ENCODE results near the gene ABR.
"Not testable (repeated sequence)": the region's sequence is repeated elsewhere in the genome, so short reads cannot be mapped to it uniquely, and the experiment has no call there.

The ABR gene

DNA sequence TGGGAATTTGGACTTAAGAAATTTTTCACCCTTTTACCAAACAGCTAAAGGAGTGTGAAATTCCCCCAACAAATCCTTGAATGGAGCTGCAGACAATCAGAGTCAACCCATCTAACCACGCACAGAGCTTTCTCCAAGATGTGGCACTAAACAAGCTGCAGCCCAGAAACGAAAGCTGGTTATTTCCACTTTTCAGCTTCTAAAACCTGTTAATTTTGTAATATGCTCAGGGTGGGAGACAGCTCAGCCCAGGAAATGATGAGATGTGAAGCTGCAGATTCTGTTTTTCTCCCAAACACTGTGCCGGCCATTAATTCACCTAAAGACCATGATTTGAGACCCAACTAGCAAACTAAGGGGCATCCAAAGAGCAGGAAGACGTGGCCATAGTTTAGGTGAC is 33.2 kb upstream of the ABR start:
- ATAC-seq (ENCODE audit: low read depth) (no peak), DNase-seq (ENCODE audit: low spot score in 2 of 2) (no peak)
- Mint-ChIP-seq H3K27ac (no peak overlapping the region), H3K4me3 (no peak overlapping the region), H3K27me3 (no peaks in the 10 kb centered on the region), H3K9me3 (no peaks in the 10 kb centered on the region), H3K4me1 (peaks cover 28% of the 10 kb centered on the region), H3K36me3 (no peaks in the 10 kb centered on the region)

- peaks cover 19% of the 10 kb centered on the region for H3K4me1 Mint-ChIP-seq
- no peaks in the 10 kb centered on the region for H3K36me3 Mint-ChIP-seq
- no peak overlapping the region for H3K4me3 Mint-ChIP-seq
- no peaks in the 10 kb centered on the region for H3K9me3 Mint-ChIP-seq
- ATAC-seq (ENCODE audit: low read depth) (no peak), DNase-seq (ENCODE audit: low spot score in 2 of 2) (no peak)
- no peak overlapping the region for H3K27ac Mint-ChIP-seq
- H3K27me3 Mint-ChIP-seq = no peaks in the 10 kb centered on the region
Measured at GRCh38 chr17:1211287-1211686, 31.5 kb upstream of the ABR start.

- Mint-ChIP-seq H3K27me3 (no peaks in the 10 kb centered on the region), H3K36me3 (no peaks in the 10 kb centered on the region), H3K4me3 (no peak overlapping the region), H3K9me3 (no peaks in the 10 kb centered on the region), H3K27ac (no peak overlapping the region), H3K4me1 (peaks cover 16% of the 10 kb centered on the region)
- ATAC-seq (ENCODE audit: low read depth) (no peak), DNase-seq (ENCODE audit: low spot score in 2 of 2) (no peak)
Measured at GRCh38 chr17:1208966-1209365, 29.2 kb upstream of the ABR start.

DNA sequence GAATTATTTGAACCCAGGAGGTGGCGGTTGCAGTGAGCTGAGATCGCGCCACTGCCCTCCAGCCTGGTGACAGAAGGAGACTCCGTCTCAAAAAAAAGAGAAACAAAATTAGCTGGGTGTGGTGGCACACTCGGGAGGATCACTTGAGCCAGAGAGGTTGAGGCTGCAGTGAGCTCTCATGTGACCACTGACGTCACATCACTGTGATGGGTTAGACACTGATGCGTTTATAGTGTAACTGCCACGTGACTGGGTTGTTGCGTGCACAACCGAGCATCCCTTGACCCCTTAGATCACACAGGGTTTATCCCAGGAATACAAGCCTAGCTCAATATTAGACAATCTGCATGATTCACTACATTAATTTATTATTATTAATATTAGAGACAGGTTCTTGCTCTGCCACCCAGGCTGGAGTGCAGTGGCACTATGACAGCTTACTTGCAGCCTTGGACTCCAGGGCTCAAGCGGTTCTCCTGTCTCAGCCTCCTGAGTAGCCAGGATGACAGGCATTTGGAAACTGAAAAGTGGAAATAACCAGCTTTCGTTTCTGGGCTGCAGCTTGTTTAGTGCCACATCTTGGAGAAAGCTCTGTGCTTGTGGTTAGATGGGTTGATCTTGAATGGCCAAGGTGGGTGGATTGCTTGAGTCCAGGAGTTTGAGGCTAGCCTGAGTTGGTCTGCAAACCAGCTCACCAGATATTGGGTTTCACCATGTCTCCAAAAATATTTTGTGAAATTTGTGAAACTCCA is 26.4 kb upstream of the ABR start:
- H3K9me3 Mint-ChIP-seq = no peaks in the 10 kb centered on the region
- no peaks in the 10 kb centered on the region for H3K27me3 Mint-ChIP-seq
- DNase-seq (ENCODE audit: low spot score in 2 of 2) (no peak), ATAC-seq (ENCODE audit: low read depth) (no peak)
- no peak overlapping the region for H3K4me3 Mint-ChIP-seq
- no peaks in the 10 kb centered on the region for H3K36me3 Mint-ChIP-seq
- H3K4me1 Mint-ChIP-seq = peaks cover 14% of the 10 kb centered on the region
- H3K27ac Mint-ChIP-seq = no peak overlapping the region

DNA sequence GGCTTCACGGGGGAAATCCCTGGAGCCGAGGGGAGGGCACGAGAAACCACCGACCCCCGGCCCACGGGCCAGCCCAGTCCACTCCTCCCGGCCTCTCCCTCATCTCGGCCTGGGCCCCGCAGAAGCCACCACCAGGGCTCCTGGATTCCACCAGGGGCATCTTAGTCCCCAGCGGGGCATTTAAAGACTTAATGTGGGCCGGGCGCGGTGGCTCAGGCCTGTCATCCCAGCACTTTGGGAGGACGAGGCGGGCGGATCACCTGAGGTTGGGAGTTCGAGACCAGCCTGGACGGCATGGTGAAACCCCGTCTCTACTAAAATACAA is 24.1 kb upstream of the ABR start:
- Mint-ChIP-seq H3K27me3 (no peaks in the 10 kb centered on the region), H3K36me3 (no peaks in the 10 kb centered on the region), H3K4me3 (peak overlapping the region; percentile 47), H3K27ac (no peak overlapping the region), H3K9me3 (no peaks in the 10 kb centered on the region), H3K4me1 (peaks cover 20% of the 10 kb centered on the region)
- no peak for DNase-seq (ENCODE audit: low spot score in 2 of 2)
- no peak for ATAC-seq (ENCODE audit: low read depth)

- Mint-ChIP-seq H3K9me3 (no peaks in the 10 kb centered on the region), H3K36me3 (no peaks in the 10 kb centered on the region), H3K4me3 (peak overlapping the region; percentile 54), H3K27me3 (no peaks in the 10 kb centered on the region), H3K4me1 (peaks cover 20% of the 10 kb centered on the region), H3K27ac (no peak overlapping the region)
- ATAC-seq (ENCODE audit: low read depth) (peak; percentile 19), DNase-seq (ENCODE audit: low spot score in 2 of 2) (peak; percentile 57 to 65)
Measured at GRCh38 chr17:1203111-1203966, 23.6 kb upstream of the ABR start.

- Mint-ChIP-seq H3K27me3 (no peaks in the 10 kb centered on the region), H3K4me3 (peak overlapping the region; percentile 48), H3K36me3 (no peaks in the 10 kb centered on the region), H3K27ac (peak overlapping the region; percentile 87), H3K4me1 (peaks cover 31% of the 10 kb centered on the region), H3K9me3 (no peaks in the 10 kb centered on the region)
- DNase-seq (ENCODE audit: low spot score in 2 of 2) (no peak), ATAC-seq (ENCODE audit: low read depth) (no peak)
Measured at GRCh38 chr17:1202291-1202690, 22.5 kb upstream of the ABR start.

DNA sequence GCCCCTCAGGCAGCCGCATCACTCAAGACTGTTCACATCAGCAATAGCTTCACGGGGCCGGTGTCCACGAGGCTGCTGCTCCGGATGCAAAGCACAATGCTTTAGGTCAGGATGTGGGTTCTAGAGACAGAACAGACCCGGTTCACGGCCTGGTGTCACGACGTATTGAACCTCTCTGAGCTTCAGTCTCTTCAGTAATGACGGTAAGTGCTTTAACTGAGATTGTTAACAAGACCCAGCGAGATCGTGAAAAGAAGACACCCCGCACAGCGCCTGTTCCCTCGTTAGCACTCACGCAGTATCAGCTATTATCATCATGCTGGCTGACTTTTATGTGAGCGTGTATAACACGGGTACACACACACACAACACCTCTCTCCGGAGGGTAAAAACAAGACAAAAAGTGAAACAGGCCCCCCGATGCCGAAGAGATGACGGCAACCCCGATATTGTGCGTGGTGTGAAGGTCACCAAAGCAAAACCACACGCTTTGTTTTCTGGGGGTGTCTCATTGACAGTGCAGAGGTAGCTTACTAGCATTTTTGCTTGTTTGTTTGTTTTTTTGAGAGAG is 21.4 kb upstream of the ABR start:
- peak; percentile 30 for ATAC-seq (ENCODE audit: low read depth)
- Mint-ChIP-seq H3K27me3 (no peaks in the 10 kb centered on the region), H3K4me1 (peaks cover 31% of the 10 kb centered on the region), H3K4me3 (peak overlapping the region; percentile 69), H3K36me3 (no peaks in the 10 kb centered on the region), H3K9me3 (no peaks in the 10 kb centered on the region), H3K27ac (peak overlapping the region; percentile 87)
- peak in 1 of 2 donors; percentile 41 for DNase-seq (ENCODE audit: low spot score in 2 of 2)

- H3K4me1 Mint-ChIP-seq = peaks cover 31% of the 10 kb centered on the region
- not testable (repeated sequence) for H3K9me3 Mint-ChIP-seq; DNase-seq (ENCODE audit: low spot score in 2 of 2); H3K27me3 Mint-ChIP-seq; H3K36me3 Mint-ChIP-seq
- ATAC-seq (ENCODE audit: low read depth) = peak; percentile 7
- peak overlapping the region; percentile 47 for H3K4me3 Mint-ChIP-seq
- H3K27ac Mint-ChIP-seq = peak overlapping the region; percentile 94
Measured at GRCh38 chr17:1199271-1199743, 19.5 kb upstream of the ABR start.

- DNase-seq (ENCODE audit: low spot score in 2 of 2) = peak; percentile 69 to 79
- peak; percentile 80 for ATAC-seq (ENCODE audit: low read depth)
- no peaks in the 10 kb centered on the region for H3K9me3 Mint-ChIP-seq
- peak overlapping the region; percentile 41 for H3K4me3 Mint-ChIP-seq
- H3K27me3 Mint-ChIP-seq = no peaks in the 10 kb centered on the region
- no peaks in the 10 kb centered on the region for H3K36me3 Mint-ChIP-seq
- peak overlapping the region; percentile 94 for H3K27ac Mint-ChIP-seq
- peaks cover 35% of the 10 kb centered on the region for H3K4me1 Mint-ChIP-seq
Measured at GRCh38 chr17:1197781-1198490, 18.2 kb upstream of the ABR start.

GRCh38 chr17:1197379-1197778 is 17.6 kb upstream of the ABR start:
- Mint-ChIP-seq H3K9me3 (no peaks in the 10 kb centered on the region), H3K36me3 (no peaks in the 10 kb centered on the region), H3K27ac (peak overlapping the region; percentile 94), H3K27me3 (no peaks in the 10 kb centered on the region), H3K4me3 (no peak overlapping the region), H3K4me1 (peaks cover 36% of the 10 kb centered on the region)
- ATAC-seq (ENCODE audit: low read depth) (no peak), DNase-seq (ENCODE audit: low spot score in 2 of 2) (no peak)

DNA sequence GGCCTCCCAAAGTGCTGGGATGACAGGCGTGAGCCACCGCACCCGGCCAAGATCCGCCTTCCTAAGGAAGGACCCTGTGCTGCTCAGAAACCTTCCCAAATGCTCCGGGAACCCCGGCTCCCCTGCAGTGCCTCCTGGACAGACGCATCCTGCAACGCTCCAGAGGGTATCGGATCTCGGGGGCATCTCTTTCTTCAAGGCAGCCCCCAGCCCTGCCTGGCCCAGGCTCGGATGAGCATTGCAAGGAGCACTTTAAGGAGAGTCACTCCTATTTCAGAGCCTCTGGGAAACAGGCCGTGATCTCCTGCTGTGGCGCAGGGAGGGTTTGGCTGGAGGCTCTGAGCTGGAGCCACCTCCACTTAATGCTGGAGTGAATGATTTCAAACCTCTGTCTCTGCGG is 17.2 kb upstream of the ABR start:
- Mint-ChIP-seq H3K27me3 (no peaks in the 10 kb centered on the region), H3K4me3 (no peak overlapping the region), H3K9me3 (no peaks in the 10 kb centered on the region), H3K27ac (no peak overlapping the region), H3K4me1 (peaks cover 33% of the 10 kb centered on the region), H3K36me3 (no peaks in the 10 kb centered on the region)
- no peak for DNase-seq (ENCODE audit: low spot score in 2 of 2)
- ATAC-seq (ENCODE audit: low read depth) = no peak

- no peaks in the 10 kb centered on the region for H3K36me3 Mint-ChIP-seq
- ATAC-seq (ENCODE audit: low read depth) (no peak), DNase-seq (ENCODE audit: low spot score in 2 of 2) (no peak)
- no peaks in the 10 kb centered on the region for H3K27me3 Mint-ChIP-seq
- no peak overlapping the region for H3K27ac Mint-ChIP-seq
- H3K9me3 Mint-ChIP-seq = no peaks in the 10 kb centered on the region
- peaks cover 29% of the 10 kb centered on the region for H3K4me1 Mint-ChIP-seq
- no peak overlapping the region for H3K4me3 Mint-ChIP-seq
Measured at GRCh38 chr17:1192911-1193699, 13.3 kb upstream of the ABR start.
